Stimulated activated naive B cell treated with anti-CD40 and anti-IgM and Interleukin-4, amounts not matched to agents 10 μg/mL and 1 μg/mL and 100 μg/mL, for 72 hours (primary cell): ENCODE measurements around the gene TRNP1.

Experiments
- ATAC-seq, 2 donors: fragments of 150-1000 bp; cut with Tn5 transposase; replicated peaks; 2 replicates each; pipeline ENCODE4 v1.10.0; 2021; ENCODE audit warnings: moderate library complexity in 1 of 2
- DNase-seq: peaks from one replicate; pipeline ENCODE4 v3.0.0; 2021
- H3K27ac Mint-ChIP-seq: one replicate; pipeline ENCODE4 v1.8.0; 2022; ENCODE audit warnings: mild to moderate bottlenecking, mixed read lengths
- H3K27me3 Mint-ChIP-seq, 2 donors: one replicate each; pipeline ENCODE4 v1.8.0; 2022; ENCODE audit warnings: mixed read lengths in 2 of 2
- H3K36me3 Mint-ChIP-seq, 2 donors: one replicate each; pipeline ENCODE4 v1.8.0; 2022; ENCODE audit warnings: mixed read lengths in 2 of 2, mild to moderate bottlenecking in 1 of 2
- H3K4me1 Mint-ChIP-seq, 2 donors: one replicate each; pipeline ENCODE4 v1.8.0; 2022; ENCODE audit warnings: mixed read lengths in 2 of 2, mild to moderate bottlenecking in 1 of 2
- H3K4me3 Mint-ChIP-seq, 2 donors: one replicate each; pipeline ENCODE4 v1.8.0; 2022; ENCODE audit warnings: mild to moderate bottlenecking in 2 of 2, mixed read lengths in 2 of 2, moderate library complexity in 1 of 2
- H3K9me3 Mint-ChIP-seq, 2 donors: one replicate each; pipeline ENCODE4 v1.8.0; 2022; ENCODE audit warnings: mixed read lengths in 2 of 2, mild to moderate bottlenecking in 1 of 2

The TRNP1 gene

GRCh38 chr1:27036718-27037117, 43.2 kb downstream of the TRNP1 start:
- Mint-ChIP-seq H3K27ac (no peak overlapping the region), H3K36me3 (no peaks in the 10 kb centered on the region), H3K4me1 (peaks cover 1 to 3% of the 10 kb centered on the region in 2 donors), H3K4me3 (no peak overlapping the region), H3K9me3 (no peaks in the 10 kb centered on the region), H3K27me3 (peaks cover 5% of the 10 kb centered on the region in 2 donors)
- DNase-seq (no peak), ATAC-seq (no peak)

DNA sequence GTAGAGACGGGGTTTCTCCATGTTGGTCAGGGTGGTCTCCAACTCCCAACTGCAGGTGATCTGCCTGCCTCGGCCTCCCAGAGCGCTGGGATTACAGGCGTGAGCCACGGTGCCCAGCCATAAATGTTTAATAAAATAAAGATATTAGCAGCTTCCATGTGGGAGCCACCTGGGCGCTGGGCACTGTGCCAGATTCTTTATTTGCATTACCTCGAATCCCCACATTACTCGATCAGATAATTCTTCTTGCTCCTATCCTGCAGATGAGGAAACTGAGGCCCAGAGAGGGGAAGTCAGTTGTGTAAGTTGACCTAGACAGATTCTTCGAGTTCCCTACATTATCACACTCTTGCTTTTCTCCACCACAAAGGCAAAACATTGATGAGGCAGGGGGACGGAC, 44.0 kb downstream of the TRNP1 start:
- Mint-ChIP-seq H3K27me3 (peaks cover 5% of the 10 kb centered on the region in 2 donors), H3K27ac (no peak overlapping the region), H3K4me3 (no peak overlapping the region), H3K36me3 (no peaks in the 10 kb centered on the region), H3K4me1 (no peaks in the 10 kb centered on the region), H3K9me3 (no peaks in the 10 kb centered on the region)
- no peak for DNase-seq
- no peak for ATAC-seq

DNA sequence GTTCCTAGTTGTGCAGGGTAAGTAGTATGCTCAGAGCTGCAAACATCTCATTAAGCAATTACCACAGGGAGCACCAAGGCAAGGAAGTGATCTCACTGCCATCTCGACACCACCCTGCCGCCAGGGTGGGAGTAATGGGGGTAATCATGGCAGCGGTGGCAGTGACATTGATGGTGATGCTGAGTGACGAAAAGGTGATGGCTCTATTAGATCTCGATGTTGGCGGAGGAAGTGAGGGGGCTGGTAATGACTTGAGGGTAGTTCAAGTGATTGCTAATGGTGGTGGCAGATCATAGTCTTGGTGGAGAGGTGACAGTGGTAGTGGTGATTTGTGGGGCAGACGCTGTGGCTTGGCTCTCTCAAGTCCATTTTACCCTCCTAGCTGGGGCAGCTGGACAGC, 44.5 kb downstream of the TRNP1 start:
- no peak overlapping the region for H3K4me3 Mint-ChIP-seq
- ATAC-seq, result no peak

GRCh38 chr1:27042670-27043069, 49.2 kb downstream of the TRNP1 start:
- H3K9me3 Mint-ChIP-seq, result no peaks in the 10 kb centered on the region

More for the DNA sequence above, 44.5 kb downstream of the TRNP1 start:
- Mint-ChIP-seq H3K36me3 (no peaks in the 10 kb centered on the region), H3K27ac (no peak overlapping the region), H3K4me1 (no peaks in the 10 kb centered on the region), H3K27me3 (peaks cover 5% of the 10 kb centered on the region in 2 donors), H3K9me3 (no peaks in the 10 kb centered on the region)
- DNase-seq, result no peak

GRCh38 chr1:27044613-27045151, 51.2 kb downstream of the TRNP1 start:
- ATAC-seq (peak; percentile 90 to 93), DNase-seq (peak; percentile 75)
- Mint-ChIP-seq H3K27ac (no peak overlapping the region), H3K4me1 (peaks cover 10 to 11% of the 10 kb centered on the region in 2 donors), H3K36me3 (no peaks in the 10 kb centered on the region), H3K9me3 (no peaks in the 10 kb centered on the region), H3K4me3 (peak overlapping the region; percentile 40 to 67), H3K27me3 (peaks cover 0 to 8% of the 10 kb centered on the region in 2 donors)

More at GRCh38 chr1:27042670-27043069, 49.2 kb downstream of the TRNP1 start:
- Mint-ChIP-seq H3K27ac (peak overlapping the region; percentile 14), H3K4me3 (no peak overlapping the region), H3K27me3 (peaks cover 4 to 8% of the 10 kb centered on the region in 2 donors), H3K4me1 (peaks cover 10 to 11% of the 10 kb centered on the region in 2 donors), H3K36me3 (no peaks in the 10 kb centered on the region)
- DNase-seq, result no peak
- no peak for ATAC-seq

DNA sequence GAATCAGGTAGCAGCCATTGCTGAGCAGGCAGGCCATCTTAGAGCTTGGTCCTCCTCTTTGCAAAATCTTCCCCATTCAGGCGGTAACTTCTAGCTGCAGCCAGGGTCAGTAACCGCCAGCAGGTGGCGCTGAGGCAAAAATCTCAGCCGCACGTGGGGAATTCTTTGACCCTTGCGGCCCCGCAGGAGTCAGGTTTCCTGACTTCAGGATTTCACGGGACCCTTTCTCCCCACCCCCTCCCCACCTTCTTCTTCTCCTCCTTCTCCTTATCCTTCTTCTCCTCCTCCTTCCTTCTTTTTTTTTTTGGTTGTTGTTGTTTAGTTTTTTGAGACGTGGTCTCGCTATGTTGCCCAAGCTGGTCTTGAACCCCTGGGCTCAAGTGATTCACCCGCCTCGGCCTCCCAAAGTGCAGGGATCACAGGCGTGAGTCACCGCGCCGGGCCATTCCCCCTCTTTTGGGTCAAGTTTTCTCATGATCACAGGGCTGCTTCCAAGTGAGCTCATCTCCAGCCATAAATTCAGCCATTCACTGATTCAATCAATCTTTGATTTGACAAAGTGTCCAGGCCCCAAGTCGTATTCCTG, 52.6 kb downstream of the TRNP1 start:
- peak; percentile 55 to 73 for ATAC-seq

DNA sequence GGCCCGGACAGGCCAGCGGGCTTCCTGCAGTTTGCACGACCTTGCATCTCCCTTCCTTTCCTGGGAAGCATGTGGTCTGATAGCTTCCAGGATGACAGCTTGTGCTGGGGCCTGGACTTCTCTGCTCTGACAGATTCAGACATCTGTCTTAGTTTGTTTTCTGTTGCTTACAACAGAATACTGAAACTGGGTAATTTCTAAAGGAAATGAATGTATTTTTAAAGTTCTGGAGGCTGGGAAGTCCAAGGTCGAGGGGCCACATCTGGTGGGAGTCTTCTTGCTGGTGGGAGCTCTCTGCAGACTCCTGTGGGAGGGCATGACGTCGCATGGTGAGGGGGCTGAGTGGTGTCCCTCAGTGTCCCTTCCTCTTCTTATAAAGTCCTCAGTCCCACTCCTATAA, 54.4 kb downstream of the TRNP1 start:
- Mint-ChIP-seq H3K27ac (no peak overlapping the region), H3K36me3 (no peaks in the 10 kb centered on the region), H3K9me3 (no peaks in the 10 kb centered on the region), H3K27me3 (peaks cover 0 to 4% of the 10 kb centered on the region in 2 donors), H3K4me1 (peaks cover 10 to 11% of the 10 kb centered on the region in 2 donors), H3K4me3 (no peak overlapping the region)
- ATAC-seq (no peak), DNase-seq (no peak)

More for the DNA sequence above, 52.6 kb downstream of the TRNP1 start:
- H3K36me3 Mint-ChIP-seq, result no peaks in the 10 kb centered on the region
- H3K4me1 Mint-ChIP-seq, result peaks cover 10 to 11% of the 10 kb centered on the region in 2 donors
- no peaks in the 10 kb centered on the region for H3K9me3 Mint-ChIP-seq
- peak; percentile 41 for DNase-seq
- no peak overlapping the region for H3K27ac Mint-ChIP-seq
- no peak overlapping the region for H3K4me3 Mint-ChIP-seq
- H3K27me3 Mint-ChIP-seq, result peaks cover 0 to 4% of the 10 kb centered on the region in 2 donors

DNA sequence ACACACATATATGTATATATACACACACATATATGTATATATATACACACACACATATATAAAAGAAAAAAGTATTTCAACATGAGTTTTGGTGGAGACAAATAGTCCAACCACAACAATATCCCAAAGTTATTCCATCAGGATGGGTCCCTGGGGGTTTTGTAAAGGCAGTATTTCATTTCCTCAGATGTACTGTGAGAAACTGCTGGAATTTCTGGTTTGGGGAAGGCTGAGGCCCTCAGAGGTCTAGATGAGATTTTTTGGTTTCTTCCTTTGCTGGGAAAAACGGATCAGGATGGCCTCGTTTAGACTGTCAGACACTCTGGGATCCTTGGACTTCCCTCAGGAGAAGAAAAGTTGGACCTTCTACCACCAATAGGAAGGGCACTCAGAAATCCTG, 55.6 kb downstream of the TRNP1 start:
- Mint-ChIP-seq H3K4me1 (peaks cover 10 to 11% of the 10 kb centered on the region in 2 donors), H3K4me3 (no peak overlapping the region), H3K27me3 (peaks cover 0 to 4% of the 10 kb centered on the region in 2 donors), H3K27ac (no peak overlapping the region), H3K9me3 (no peaks in the 10 kb centered on the region), H3K36me3 (no peaks in the 10 kb centered on the region)
- ATAC-seq (no peak), DNase-seq (no peak)

DNA sequence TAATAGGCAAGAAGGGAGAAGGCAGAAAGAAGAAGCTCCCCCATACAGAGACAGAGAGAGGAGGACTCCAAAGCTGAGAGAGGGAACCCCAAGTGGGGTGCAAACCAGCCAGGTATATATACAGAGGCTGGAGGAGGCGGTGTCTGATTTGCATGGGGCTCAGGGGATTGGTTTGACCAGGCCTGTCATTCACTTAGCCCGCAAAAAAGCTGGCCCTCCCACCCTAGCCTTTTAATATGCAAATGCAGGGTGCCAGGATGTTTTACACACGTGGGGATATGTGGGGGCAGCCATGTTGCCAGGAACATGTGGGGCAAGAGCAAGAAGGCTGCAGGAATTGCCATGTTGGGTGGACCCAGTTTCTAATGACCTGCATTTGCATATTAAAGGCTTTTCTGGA, 56.1 kb downstream of the TRNP1 start:
- peaks cover 6 to 8% of the 10 kb centered on the region in 2 donors for H3K4me1 Mint-ChIP-seq
- DNase-seq (no peak), ATAC-seq (no peak)

More for the DNA sequence above, 56.1 kb downstream of the TRNP1 start:
- Mint-ChIP-seq H3K4me3 (no peak overlapping the region), H3K36me3 (no peaks in the 10 kb centered on the region), H3K27me3 (peaks cover 0 to 4% of the 10 kb centered on the region in 2 donors), H3K27ac (no peak overlapping the region), H3K9me3 (no peaks in the 10 kb centered on the region)
